NCI-H187 treated with DMSO at 0.1 percent for 48 hours (cell line): Measurements from ENCODE around the gene NKIRAS1.
"Not testable (repeated sequence)": the region's sequence is repeated elsewhere in the genome, so short reads cannot be mapped to it uniquely, and the experiment has no call there.

Experiments
- DNase-seq: peaks from one replicate; lab custom pipeline; 2025; lab: John Stamatoyannopoulos, UW

NKIRAS1 gene

DNA sequence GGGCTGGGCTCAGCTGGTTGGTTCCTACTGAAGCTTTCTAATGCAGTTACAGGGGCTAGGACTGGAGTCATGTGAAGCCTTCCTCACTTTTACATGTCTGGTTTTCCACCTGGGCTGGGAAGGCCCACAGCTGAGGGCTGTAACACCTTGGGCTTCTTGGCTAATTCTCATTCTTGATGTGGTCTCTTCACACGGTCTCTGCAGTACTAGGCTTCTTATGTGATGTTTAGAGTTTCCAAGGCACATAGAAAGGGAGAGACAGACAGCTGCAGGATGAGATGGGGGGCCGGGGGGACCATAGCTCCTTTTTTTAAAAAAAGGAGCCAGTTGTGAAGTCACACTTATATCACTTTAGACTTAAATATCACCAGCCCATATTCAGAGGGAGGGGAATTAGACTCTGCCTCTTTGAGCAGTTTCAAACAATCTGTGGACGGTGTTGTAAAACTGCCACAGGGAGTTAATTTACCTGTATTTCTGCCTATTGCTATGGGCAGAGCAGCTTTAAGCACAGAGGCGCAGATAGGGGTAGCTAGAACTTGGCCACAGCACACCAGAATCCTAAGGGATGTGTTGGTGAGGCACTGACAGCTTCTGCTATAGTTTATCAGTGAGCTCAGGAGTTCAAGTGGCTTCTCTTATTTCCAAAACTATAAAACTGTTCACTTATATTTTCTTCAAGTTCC lies 46.7 kb downstream of the NKIRAS1 start:
- no peak for DNase-seq

DNA sequence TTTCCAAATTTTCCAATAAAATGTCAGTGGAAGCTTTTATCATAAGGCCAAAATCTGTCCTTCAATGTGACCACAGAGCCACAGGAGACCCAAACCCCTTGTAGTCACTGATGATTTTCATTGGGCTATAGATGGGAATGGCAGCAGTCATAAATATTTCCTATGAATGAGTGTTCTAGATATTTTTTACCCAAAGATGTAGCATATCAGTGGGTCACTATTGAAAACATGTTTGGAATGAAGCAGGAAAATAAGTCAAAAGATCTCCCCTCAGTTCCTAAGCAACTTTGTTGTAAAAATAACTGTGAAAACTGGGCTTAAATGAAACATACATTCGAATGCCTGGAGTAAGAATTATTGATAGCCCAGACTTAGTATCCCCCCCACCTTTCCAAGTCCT lies 49.0 kb downstream of the NKIRAS1 start:
- DNase-seq: no peak

DNA sequence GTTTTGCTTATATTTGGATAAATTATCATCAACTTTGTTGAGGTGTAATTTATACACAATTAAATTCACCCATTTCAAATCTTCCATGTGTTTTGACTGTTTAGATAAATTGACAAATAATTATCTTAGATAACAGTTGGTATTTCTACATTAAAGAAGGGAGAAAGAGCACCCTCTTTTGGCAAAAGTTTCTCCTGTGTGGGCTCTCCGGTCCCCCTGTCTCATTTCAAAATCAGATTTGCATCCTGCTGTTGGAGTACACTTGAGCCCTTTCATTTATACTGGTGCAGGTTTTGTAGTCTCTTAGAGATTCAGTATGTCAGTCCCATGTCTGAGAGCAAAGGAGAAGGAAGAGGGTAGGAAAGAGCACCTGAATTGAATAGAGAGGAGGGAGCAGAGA lies 49.4 kb downstream of the NKIRAS1 start:
- no peak for DNase-seq

DNA sequence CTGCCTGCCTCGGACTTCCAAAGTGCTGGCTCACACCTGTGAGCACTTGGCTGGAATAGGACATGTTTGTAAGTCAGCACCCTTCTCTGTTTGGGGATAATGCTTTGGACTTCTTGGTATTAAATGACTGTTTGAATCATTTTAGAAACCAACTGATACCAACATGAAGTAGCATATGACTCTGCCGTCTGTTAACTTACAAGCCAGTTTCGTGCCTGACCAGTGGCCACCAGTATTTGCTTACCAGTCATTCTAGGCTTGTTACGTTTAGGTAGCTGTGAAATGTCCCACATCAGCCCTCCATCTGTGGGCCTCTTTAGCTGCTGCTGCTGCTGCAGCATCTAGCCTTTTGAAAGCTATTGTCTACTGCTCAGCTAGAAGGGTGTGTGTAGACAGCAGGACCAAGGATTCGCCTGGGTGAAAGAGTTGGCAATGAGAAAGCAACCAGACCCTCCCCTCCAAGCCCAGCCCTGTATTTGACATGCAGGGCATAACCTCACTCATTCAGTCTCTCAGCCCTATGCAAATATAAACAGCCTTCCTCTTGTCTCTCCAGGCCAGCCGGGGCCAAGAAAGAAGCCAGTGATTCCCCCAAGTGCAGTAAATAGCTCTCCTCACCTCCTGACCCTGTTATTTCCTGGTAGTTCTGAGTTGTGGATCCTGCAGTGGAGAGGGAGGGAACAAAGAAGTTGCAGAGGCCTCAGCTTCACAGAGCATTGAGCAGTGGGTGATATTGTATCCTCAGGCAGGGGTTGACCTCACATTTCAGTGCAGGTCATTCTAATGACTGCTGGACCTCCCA lies 51.0 kb downstream of the NKIRAS1 start:
- DNase-seq: no peak

DNA sequence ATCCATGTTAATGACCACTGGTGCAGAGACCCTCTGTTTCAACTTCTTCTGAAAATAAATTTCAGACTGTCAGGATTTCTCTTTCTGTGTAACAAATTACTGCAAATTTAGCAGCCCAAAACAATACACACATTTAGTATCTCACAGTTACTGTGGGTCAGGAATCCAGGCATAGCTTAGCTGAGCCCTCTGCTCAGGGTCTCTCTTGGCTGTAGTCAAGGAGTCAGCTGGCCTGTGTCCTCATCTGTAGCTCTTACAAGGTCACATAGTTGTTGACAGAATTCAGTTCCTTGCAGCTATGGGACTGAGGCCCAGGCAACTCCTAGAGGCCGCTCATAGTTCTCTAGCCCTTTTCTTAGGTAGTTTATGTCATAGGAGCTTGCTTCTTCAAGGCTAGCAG lies 51.9 kb downstream of the NKIRAS1 start:
- no peak for DNase-seq

DNA sequence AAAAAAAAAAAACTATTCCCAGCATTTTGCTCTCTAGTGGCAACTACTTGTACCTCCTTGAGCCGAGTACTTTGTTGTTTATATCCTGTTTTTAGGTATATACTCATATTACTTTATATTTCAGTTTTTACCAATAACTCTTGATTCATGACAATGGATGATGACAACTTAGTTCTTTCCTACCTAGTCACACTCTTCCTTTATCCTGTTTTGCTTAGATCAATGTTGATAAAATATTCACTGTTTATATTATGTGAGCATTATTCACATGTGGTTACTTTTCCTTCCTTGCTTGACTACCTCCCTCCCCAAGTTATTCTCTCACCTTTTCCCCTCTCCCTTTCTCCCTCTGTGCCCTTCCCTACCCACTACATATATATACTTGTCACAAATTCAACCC lies 53.7 kb downstream of the NKIRAS1 start:
- DNase-seq: no peak

DNA sequence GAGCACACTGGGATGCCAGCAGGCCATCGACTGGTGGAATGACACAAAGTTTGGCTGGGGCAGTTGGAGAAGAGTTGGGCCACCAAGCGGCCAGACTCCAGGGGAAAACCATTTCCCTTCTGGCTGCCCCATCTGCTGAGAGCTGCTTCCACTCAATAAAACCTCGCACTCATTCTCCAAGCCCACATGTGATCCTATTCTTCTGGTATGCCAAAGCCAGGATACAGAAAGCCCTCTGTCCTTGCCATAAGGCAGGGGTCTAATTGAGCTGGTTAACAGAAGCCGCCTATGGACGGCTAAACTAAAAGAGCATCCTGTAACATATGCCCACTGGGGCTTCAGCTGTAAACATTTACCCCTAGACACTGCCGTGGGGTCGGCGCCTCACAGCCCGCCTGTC lies 55.1 kb downstream of the NKIRAS1 start:
- DNase-seq: no peak

DNA sequence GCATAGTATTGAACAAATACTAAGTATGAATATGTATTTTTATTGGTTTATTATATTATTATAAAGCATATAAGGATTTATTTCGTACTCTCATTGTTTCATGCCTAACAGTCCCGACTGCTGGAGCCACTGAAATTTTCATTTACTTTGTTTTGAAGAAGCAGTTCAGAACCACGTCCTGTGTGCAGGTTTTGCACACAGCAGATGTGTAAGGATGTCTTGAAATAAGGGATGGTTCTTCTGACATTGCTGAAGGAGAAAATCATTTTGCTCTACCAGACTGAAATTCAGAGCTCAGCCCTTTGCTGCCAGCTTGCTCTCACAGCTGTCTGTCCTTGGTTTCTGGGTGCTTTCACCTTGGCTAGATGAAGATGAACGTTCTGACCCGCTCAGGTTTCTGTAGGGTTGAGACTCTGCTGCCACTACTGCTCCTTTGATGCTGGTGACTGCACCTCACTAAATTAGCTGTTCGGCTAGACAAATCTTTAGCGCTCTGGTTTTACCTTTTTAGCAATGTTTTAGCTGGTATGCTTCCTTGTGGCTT lies 56.9 kb downstream of the NKIRAS1 start:
- DNase-seq: no peak

GRCh38 chr3:23859012-23859743 lies 57.6 kb downstream of the NKIRAS1 start:
- no peak for DNase-seq

DNA sequence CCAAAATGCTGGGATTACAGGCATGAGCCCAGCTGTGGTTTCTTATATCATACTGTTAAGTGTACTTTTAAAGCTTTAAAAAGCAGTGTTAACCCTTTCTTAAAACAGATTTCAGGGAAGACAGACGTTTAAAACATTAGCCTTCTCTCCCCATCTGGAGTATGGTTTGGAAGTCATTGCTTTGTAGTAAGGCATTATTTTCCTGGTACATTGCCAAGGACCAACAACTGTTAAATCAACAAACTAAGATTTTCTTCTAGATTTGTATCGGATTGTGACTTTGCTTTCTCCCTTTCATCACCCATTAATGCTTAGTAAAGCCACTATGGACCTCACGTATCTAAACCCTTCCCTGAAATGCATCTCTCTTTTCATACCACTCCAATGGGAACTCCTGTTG lies 60.5 kb downstream of the NKIRAS1 start:
- no peak for DNase-seq

DNA sequence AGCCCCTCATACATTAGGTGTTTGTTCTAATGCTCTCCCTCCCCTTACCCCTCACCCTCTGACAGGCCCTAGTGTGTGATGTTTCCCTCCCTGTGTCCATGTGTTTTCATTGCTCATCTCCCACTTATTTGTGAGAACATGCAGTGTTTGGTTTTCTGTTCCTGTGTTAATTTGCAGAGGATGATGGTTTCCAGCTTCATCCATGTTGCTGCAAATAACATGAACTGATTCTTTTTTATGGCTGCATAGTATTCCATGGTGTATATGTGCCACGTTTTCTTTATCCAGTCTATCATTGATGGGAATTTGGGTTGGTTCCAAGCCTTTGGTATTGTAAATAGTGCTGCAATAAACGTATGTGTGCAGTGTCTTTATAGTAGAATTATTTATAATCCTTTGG lies 67.3 kb downstream of the NKIRAS1 start:
- not testable (repeated sequence) for DNase-seq

GRCh38 chr3:23845326-23846216 lies 71.2 kb downstream of the NKIRAS1 start:
- DNase-seq: no peak

DNA sequence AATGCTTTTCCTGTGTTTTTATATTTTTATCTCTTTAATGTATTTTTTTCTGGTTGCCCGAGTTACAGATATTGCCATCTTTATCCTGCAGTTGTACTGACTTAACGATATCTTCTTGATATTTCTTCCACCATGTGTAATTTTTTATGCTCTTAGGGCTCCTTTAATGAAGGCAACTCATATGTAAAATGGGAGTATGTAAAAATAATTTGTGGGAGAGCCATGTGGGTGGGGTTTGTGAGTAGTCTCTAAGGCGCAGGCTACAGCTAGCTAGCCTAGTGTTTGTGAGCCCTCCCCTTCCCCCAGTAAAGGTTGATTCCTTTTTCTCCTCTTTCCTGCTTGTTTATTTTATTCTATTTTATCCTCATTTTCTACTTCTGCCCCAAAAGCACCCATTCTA lies 72.9 kb downstream of the NKIRAS1 start:
- no peak for DNase-seq
